ENCODE results near the gene KIF2A.

KIF2A gene

DNA sequence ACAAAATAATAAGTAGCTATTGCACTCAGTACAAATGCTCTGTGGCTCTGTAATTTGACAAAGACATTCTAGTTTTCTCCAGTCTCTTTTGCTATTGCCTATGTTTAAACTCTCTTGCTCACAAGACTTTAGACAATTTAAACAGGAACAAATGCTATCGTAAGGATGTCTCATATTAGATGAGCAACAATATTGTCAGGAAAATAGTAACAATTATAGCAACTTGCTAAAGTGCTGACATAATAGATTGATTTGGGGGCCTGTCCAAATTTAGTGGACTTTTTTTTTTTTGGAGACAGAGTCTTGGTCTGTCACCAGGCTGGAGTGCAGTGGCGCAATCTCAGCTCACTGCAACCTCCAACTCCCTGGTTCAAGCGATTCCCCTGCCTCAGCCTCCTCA lies 11.8 kb downstream of the KIF2A start:
- H3K4me3 ChIP-seq (ENCODE audit: low read depth, low read length, poor library complexity, severe bottlenecking): no peak overlapping the region
- peaks cover 6% of the 10 kb centered on the region; the same call in 1 of the 2 replicates for H4K20me1 ChIP-seq (ENCODE audit: insufficient read depth, low read length)
- H3K4me1 ChIP-seq (ENCODE audit: insufficient read depth, low read length, severe bottlenecking): no peaks in the 10 kb centered on the region
- H3K9me3 ChIP-seq (ENCODE audit: low read length): no peaks in the 10 kb centered on the region
- peaks cover 98% of the 10 kb centered on the region for H3K79me2 ChIP-seq (ENCODE audit: insufficient read depth, low read length)
- H3K9ac ChIP-seq (ENCODE audit: low read length): no peak overlapping the region
- peaks cover 29% of the 10 kb centered on the region for H3K36me3 ChIP-seq (ENCODE audit: insufficient read depth, low read length)
- no peak overlapping the region for H2AFZ ChIP-seq (ENCODE audit: low read length)
- no peaks in the 10 kb centered on the region for H3F3A ChIP-seq (ENCODE audit: insufficient read depth, low read length)
- no peaks in the 10 kb centered on the region for H3K27me3 ChIP-seq (ENCODE audit: insufficient read depth, low read length)
- no peaks in the 10 kb centered on the region for H3K9me2 ChIP-seq (ENCODE audit: low read depth, low read length)
- no peak overlapping the region for H3K4me2 ChIP-seq (ENCODE audit: low read length)
- TF ChIP-seq EZH2 (IDR thresholded peaks at IDR 0.05; ENCODE audit: borderline replicate concordance, low read length): no peak
- no peak for TF ChIP-seq CTCF (IDR thresholded peaks at IDR 0.05; ENCODE audit: low read length)
- H3K27ac ChIP-seq (ENCODE audit: low read depth, low read length, poor library complexity, severe bottlenecking): no peak overlapping the region

DNA sequence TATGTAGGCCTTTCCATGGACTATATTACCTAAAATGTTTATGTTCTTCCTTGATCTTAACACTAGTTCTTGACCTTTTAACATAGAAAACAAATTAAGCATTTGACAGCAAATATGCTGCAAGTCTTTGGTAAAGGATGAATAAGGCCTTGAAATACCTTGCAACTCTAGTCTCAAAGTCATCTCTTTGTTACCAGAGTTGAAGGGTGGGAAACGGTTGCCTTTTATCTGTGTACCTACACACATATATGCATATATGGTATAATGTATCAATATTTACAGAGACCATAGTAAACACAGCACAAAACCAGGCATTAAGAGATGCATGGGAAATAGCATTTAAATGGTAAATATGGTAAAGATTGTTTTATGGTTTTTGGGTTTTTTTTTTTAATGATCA lies 16.5 kb downstream of the KIF2A start:
- H3K4me3 ChIP-seq (ENCODE audit: low read depth, low read length, poor library complexity, severe bottlenecking): no peak overlapping the region
- H3K36me3 ChIP-seq (ENCODE audit: insufficient read depth, low read length): peaks cover 20% of the 10 kb centered on the region
- no peak overlapping the region for H3K27ac ChIP-seq (ENCODE audit: low read depth, low read length, poor library complexity, severe bottlenecking)
- H3K4me2 ChIP-seq (ENCODE audit: low read length): no peak overlapping the region
- peaks cover 35% of the 10 kb centered on the region for H3K4me1 ChIP-seq (ENCODE audit: insufficient read depth, low read length, severe bottlenecking)
- H3F3A ChIP-seq (ENCODE audit: insufficient read depth, low read length): no peaks in the 10 kb centered on the region; the same call in 1 of the 2 replicates
- no peak for TF ChIP-seq EZH2 (IDR thresholded peaks at IDR 0.05; ENCODE audit: borderline replicate concordance, low read length)
- no peak for TF ChIP-seq CTCF (IDR thresholded peaks at IDR 0.05; ENCODE audit: low read length)
- H3K9ac ChIP-seq (ENCODE audit: low read length): no peak overlapping the region
- H3K27me3 ChIP-seq (ENCODE audit: insufficient read depth, low read length): no peaks in the 10 kb centered on the region
- H2AFZ ChIP-seq (ENCODE audit: low read length): no peak overlapping the region
- H3K79me2 ChIP-seq (ENCODE audit: insufficient read depth, low read length): peaks cover 79% of the 10 kb centered on the region
- peaks cover 5% of the 10 kb centered on the region; the same call in 1 of the 2 replicates for H4K20me1 ChIP-seq (ENCODE audit: insufficient read depth, low read length)
- H3K9me2 ChIP-seq (ENCODE audit: low read depth, low read length): no peaks in the 10 kb centered on the region
- no peaks in the 10 kb centered on the region for H3K9me3 ChIP-seq (ENCODE audit: low read length)

DNA sequence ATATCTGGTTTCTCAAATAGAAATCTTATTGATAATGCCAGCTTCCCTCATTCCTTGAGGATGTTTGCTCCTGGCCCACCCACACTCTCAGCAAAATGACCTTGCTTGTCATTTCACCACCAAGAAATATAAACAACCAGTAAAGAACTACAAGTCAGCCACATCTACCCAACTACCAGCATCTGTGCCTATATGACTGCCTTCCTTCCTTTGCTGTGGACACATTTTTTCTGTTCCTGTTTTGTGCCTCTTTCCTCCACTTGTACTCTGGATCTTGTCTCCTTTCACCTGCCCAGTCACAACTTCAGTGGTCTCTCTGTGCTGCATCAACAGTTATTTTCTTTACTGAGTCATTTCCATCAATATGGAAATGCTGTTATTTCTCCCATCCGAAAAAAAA lies 20.3 kb downstream of the KIF2A start:
- H3K4me3 ChIP-seq (ENCODE audit: low read depth, low read length, poor library complexity, severe bottlenecking): no peak overlapping the region
- H3K9me2 ChIP-seq (ENCODE audit: low read depth, low read length): no peaks in the 10 kb centered on the region
- no peaks in the 10 kb centered on the region for H3K27me3 ChIP-seq (ENCODE audit: insufficient read depth, low read length)
- H3K79me2 ChIP-seq (ENCODE audit: insufficient read depth, low read length): peaks cover 79% of the 10 kb centered on the region
- no peaks in the 10 kb centered on the region for H4K20me1 ChIP-seq (ENCODE audit: insufficient read depth, low read length)
- TF ChIP-seq EZH2 (IDR thresholded peaks at IDR 0.05; ENCODE audit: borderline replicate concordance, low read length) (no peak), CTCF (IDR thresholded peaks at IDR 0.05; ENCODE audit: low read length) (no peak)
- peak overlapping the region; percentile 61 for H3K27ac ChIP-seq (ENCODE audit: low read depth, low read length, poor library complexity, severe bottlenecking)
- H2AFZ ChIP-seq (ENCODE audit: low read length): no peak overlapping the region
- H3K4me1 ChIP-seq (ENCODE audit: insufficient read depth, low read length, severe bottlenecking): peaks cover 73% of the 10 kb centered on the region
- H3K9me3 ChIP-seq (ENCODE audit: low read length): no peaks in the 10 kb centered on the region
- peaks cover 14% of the 10 kb centered on the region for H3K36me3 ChIP-seq (ENCODE audit: insufficient read depth, low read length)
- no peak overlapping the region for H3K4me2 ChIP-seq (ENCODE audit: low read length)
- H3K9ac ChIP-seq (ENCODE audit: low read length): no peak overlapping the region
- H3F3A ChIP-seq (ENCODE audit: insufficient read depth, low read length): no peaks in the 10 kb centered on the region; the same call in 1 of the 2 replicates

All from OCI-LY1 (cell line).